Measurements from ENCODE around the gene GRAP2.

GRAP2 gene

GRCh38 chr22:39960791-39961746 is 60.2 kb downstream of the GRAP2 start:
- TF ChIP-seq POLR2AphosphoS5 (IDR thresholded peaks at IDR 0.05; ENCODE audit: low read depth, low read length): no peak

GRCh38 chr22:39962071-39962470 is 61.2 kb downstream of the GRAP2 start:
- TF ChIP-seq POLR2AphosphoS5 (IDR thresholded peaks at IDR 0.05; ENCODE audit: low read depth, low read length) (no peak), TAF1 (IDR thresholded peaks at IDR 0.05; ENCODE audit: borderline replicate concordance, insufficient read depth, low read length) (no peak), FOXP2 (optimal IDR thresholded peaks at IDR 0.05; ENCODE audit: borderline replicate concordance, extremely low read depth, extremely low read length, insufficient read depth) (no peak), SIN3A (IDR thresholded peaks at IDR 0.05; ENCODE audit: borderline replicate concordance, insufficient read depth, low read length) (no peak)
- TF ChIP-seq, protein P1, sequence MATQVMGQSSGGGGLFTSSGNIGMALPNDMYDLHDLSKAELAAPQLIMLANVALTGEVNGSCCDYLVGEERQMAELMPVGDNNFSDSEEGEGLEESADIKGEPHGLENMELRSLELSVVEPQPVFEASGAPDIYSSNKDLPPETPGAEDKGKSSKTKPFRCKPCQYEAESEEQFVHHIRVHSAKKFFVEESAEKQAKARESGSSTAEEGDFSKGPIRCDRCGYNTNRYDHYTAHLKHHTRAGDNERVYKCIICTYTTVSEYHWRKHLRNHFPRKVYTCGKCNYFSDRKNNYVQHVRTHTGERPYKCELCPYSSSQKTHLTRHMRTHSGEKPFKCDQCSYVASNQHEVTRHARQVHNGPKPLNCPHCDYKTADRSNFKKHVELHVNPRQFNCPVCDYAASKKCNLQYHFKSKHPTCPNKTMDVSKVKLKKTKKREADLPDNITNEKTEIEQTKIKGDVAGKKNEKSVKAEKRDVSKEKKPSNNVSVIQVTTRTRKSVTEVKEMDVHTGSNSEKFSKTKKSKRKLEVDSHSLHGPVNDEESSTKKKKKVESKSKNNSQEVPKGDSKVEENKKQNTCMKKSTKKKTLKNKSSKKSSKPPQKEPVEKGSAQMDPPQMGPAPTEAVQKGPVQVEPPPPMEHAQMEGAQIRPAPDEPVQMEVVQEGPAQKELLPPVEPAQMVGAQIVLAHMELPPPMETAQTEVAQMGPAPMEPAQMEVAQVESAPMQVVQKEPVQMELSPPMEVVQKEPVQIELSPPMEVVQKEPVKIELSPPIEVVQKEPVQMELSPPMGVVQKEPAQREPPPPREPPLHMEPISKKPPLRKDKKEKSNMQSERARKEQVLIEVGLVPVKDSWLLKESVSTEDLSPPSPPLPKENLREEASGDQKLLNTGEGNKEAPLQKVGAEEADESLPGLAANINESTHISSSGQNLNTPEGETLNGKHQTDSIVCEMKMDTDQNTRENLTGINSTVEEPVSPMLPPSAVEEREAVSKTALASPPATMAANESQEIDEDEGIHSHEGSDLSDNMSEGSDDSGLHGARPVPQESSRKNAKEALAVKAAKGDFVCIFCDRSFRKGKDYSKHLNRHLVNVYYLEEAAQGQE (IDR thresholded peaks at IDR 0.05; ENCODE audit: insufficient read depth in 1 of 2, low read depth in 2 of 2, low read length in 2 of 2): no peak

DNA sequence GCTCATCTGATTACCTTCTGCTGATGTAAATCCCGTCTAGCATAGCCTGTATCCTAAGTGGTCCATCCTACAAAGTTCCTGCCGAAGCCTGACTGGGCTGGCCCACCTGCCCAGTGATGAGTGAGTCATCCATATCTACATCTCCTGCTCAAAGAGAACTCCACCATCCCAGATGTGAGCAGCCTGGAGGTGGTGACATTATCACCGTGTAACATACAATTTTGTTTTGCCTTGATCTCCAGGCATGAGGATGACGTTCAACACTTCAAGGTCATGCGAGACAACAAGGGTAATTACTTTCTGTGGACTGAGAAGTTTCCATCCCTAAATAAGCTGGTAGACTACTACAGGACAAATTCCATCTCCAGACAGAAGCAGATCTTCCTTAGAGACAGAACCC is 64.9 kb downstream of the GRAP2 start:
- TF ChIP-seq TAF1 (IDR thresholded peaks at IDR 0.05; ENCODE audit: borderline replicate concordance, insufficient read depth, low read length) (no peak), SIN3A (IDR thresholded peaks at IDR 0.05; ENCODE audit: borderline replicate concordance, insufficient read depth, low read length) (no peak), POLR2AphosphoS5 (IDR thresholded peaks at IDR 0.05; ENCODE audit: low read depth, low read length) (no peak), FOXP2 (optimal IDR thresholded peaks at IDR 0.05; ENCODE audit: borderline replicate concordance, extremely low read depth, extremely low read length, insufficient read depth) (no peak)
- TF ChIP-seq, protein P1 (IDR thresholded peaks at IDR 0.05; ENCODE audit: insufficient read depth in 1 of 2, low read depth in 2 of 2, low read length in 2 of 2): no peak

DNA sequence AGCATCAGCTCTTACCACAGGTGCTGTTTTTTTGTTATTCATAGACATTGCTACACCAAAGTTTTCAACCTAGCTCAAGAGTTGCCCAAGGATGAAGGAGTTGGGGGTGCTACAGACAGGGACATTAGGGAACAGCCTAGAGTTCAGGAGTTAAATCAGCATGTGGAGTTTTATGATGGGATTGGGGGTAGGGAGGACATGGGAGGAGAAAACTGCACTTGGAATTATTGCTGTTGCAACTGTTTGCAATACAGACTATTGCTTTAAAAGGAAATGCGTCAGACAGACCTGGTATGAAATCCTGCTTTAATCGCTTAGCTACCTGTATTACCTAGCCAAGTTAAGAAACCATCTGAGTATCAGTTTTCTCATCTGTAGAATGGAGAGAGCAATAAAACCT is 65.6 kb downstream of the GRAP2 start:
- TF ChIP-seq, protein P1 (IDR thresholded peaks at IDR 0.05; ENCODE audit: insufficient read depth in 1 of 2, low read depth in 2 of 2, low read length in 2 of 2): no peak
- no peak for TF ChIP-seq SIN3A (IDR thresholded peaks at IDR 0.05; ENCODE audit: borderline replicate concordance, insufficient read depth, low read length)
- no peak for TF ChIP-seq FOXP2 (optimal IDR thresholded peaks at IDR 0.05; ENCODE audit: borderline replicate concordance, extremely low read depth, extremely low read length, insufficient read depth)
- TF ChIP-seq POLR2AphosphoS5 (IDR thresholded peaks at IDR 0.05; ENCODE audit: low read depth, low read length): no peak
- no peak for TF ChIP-seq TAF1 (IDR thresholded peaks at IDR 0.05; ENCODE audit: borderline replicate concordance, insufficient read depth, low read length)

GRCh38 chr22:39967103-39967829 is 66.4 kb downstream of the GRAP2 start:
- TF ChIP-seq FOXP2 (optimal IDR thresholded peaks at IDR 0.05; ENCODE audit: borderline replicate concordance, extremely low read depth, extremely low read length, insufficient read depth): no peak
- TF ChIP-seq TAF1 (IDR thresholded peaks at IDR 0.05; ENCODE audit: borderline replicate concordance, insufficient read depth, low read length): no peak
- TF ChIP-seq, protein P1 (IDR thresholded peaks at IDR 0.05; ENCODE audit: insufficient read depth in 1 of 2, low read depth in 2 of 2, low read length in 2 of 2): no peak
- TF ChIP-seq SIN3A (IDR thresholded peaks at IDR 0.05; ENCODE audit: borderline replicate concordance, insufficient read depth, low read length): no peak
- no peak for TF ChIP-seq POLR2AphosphoS5 (IDR thresholded peaks at IDR 0.05; ENCODE audit: low read depth, low read length)
